ENCODE data around the gene DPH5. TPM values are rescaled to one million over a fixed set of nuclear protein-coding genes. Genes with fewer than 3 reads are reported as not detected.

The DPH5 gene
- total RNA-seq, 2 donors from 2014 or later, result 17.2 to 39.0 TPM

DNA sequence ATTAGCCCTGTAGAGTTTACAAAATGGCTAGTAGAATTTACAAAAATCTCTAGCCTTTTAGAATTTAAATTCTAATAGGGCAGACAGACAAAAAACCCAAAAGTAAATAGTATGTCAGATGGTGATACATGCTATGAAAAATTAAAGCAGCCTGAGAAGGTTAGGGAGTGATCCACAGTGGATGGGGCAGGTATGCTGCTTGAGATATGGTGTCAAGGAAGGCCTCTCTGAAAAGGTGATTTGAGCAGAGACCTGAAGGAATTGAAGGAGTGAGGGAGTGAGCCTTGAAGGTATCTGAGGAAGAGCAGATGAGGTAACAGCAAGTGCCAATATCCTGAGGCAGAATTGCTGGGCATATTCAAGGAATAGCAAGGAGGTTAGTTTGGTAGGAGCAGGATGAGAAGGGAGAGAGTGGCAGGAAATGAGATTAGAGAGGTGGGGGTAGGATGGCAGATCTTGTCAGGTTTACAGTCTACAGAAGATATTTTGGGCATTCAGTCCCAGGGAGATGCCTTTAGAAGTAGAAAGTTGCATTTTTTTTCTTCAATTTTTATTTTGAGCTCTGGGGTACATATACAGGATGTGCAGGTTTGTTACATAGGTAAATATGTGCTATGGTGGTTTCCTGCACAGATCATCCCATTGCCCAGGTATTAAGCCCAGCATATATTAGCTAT, 40.8 kb upstream of the DPH5 start:
- Histone ChIP-seq H3K27me3 (replicated peaks; ENCODE audit: insufficient read depth) (no peaks in the 10 kb centered on the region), H3K4me1 (replicated peaks) (no peaks in the 10 kb centered on the region), H3K9me3 (no peaks in the 10 kb centered on the region), H3K27ac (no peak overlapping the region), H3K4me3 (no peak overlapping the region), H3K36me3 (no peaks in the 10 kb centered on the region)
- DNase-seq (ENCODE audit: low spot score), result no peak
- intact Hi-C loops (cut with DNase I), result no loop called here
- TF ChIP-seq POLR2AphosphoS5 (IDR thresholded peaks at IDR 0.05), result no peak
- TF ChIP-seq, protein P1, sequence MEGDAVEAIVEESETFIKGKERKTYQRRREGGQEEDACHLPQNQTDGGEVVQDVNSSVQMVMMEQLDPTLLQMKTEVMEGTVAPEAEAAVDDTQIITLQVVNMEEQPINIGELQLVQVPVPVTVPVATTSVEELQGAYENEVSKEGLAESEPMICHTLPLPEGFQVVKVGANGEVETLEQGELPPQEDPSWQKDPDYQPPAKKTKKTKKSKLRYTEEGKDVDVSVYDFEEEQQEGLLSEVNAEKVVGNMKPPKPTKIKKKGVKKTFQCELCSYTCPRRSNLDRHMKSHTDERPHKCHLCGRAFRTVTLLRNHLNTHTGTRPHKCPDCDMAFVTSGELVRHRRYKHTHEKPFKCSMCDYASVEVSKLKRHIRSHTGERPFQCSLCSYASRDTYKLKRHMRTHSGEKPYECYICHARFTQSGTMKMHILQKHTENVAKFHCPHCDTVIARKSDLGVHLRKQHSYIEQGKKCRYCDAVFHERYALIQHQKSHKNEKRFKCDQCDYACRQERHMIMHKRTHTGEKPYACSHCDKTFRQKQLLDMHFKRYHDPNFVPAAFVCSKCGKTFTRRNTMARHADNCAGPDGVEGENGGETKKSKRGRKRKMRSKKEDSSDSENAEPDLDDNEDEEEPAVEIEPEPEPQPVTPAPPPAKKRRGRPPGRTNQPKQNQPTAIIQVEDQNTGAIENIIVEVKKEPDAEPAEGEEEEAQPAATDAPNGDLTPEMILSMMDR (IDR thresholded peaks at IDR 0.05), result no peak
- no peak for TF ChIP-seq POLR2A (IDR thresholded peaks at IDR 0.05)

DNA sequence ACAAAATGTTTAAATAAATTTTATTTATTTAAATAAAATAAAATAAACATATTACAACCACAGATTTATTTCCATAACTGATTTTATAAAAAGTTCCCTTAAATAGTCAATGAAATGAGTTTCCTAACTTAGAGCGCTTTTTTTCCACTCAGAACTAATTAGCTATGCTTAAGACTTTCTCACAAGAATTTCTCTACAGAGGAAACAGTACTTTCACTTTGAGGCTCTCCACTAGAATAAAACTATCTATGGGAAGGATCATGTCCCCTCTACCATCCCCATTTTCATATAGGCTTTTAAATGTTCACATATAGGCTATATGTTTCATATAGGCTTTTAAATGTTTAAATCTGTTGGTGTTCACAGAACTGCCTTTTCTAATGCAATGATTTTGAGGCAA, 40.0 kb upstream of the DPH5 start:
- WGBS, result 100% methylated on average over 1 of the region's 1 CpG
- no peaks in the 10 kb centered on the region for H3K4me1 ChIP-seq (replicated peaks)
- H3K27me3 ChIP-seq (replicated peaks; ENCODE audit: insufficient read depth), result no peaks in the 10 kb centered on the region
- intact Hi-C loops (cut with DNase I), result no loop called here
- no peaks in the 10 kb centered on the region for H3K9me3 ChIP-seq
- TF ChIP-seq, protein P1 (IDR thresholded peaks at IDR 0.05), result no peak
- no peak for TF ChIP-seq POLR2AphosphoS5 (IDR thresholded peaks at IDR 0.05)
- no peak for TF ChIP-seq POLR2A (IDR thresholded peaks at IDR 0.05)
- H3K36me3 ChIP-seq, result no peaks in the 10 kb centered on the region
- no peak for DNase-seq (ENCODE audit: low spot score)
- no peak overlapping the region for H3K4me3 ChIP-seq
- no peak overlapping the region for H3K27ac ChIP-seq

DNA sequence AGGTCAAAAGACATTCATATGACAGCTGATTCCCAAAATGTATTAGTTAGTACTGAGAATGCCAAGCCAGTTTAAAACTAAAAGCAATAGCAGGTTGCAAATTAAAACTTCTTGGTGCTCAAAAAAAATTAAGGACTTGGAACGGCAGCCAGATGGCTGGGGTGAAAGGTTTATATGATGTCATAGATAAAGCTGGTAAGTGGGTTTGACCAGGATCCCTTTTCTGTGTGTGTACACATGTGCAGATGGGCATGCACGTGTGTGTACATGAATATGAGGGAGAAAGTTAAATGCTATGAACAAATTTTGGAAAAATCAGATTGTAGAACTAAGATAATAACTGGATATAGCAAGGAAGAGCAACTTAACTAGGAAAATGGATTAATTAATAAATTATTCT, 39.1 kb upstream of the DPH5 start:
- Histone ChIP-seq H3K27me3 (replicated peaks; ENCODE audit: insufficient read depth) (no peaks in the 10 kb centered on the region), H3K9me3 (no peaks in the 10 kb centered on the region), H3K4me1 (replicated peaks) (no peaks in the 10 kb centered on the region), H3K4me3 (no peak overlapping the region), H3K36me3 (no peaks in the 10 kb centered on the region), H3K27ac (no peak overlapping the region)
- no peak for DNase-seq (ENCODE audit: low spot score)
- no peak for TF ChIP-seq POLR2AphosphoS5 (IDR thresholded peaks at IDR 0.05)
- 68% methylated on average over 2 of the region's 2 CpGs for WGBS
- intact Hi-C loops (cut with DNase I), result no loop called here

DNA sequence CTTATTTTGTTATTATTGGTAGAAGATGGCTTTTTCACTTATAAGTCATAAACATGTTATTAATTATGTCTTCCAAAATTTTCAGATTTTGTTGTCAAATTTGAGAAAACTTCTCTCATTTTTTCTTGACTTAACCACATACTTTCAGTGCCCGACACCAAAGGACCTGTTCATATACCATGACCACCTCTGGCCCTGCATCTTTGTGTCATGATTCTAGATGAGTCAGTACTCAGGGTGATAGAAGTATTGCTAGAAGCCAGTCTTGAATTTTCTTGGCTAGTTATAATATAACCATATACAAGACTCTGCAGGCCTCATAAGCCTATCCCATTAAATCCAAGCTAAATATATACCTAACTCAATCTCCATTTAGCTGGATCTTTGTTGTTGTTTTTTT, 35.4 kb upstream of the DPH5 start:
- 100% methylated on average over 1 of the region's 1 CpG for WGBS
- no peaks in the 10 kb centered on the region for H3K36me3 ChIP-seq
- no peak for DNase-seq (ENCODE audit: low spot score)
- TF ChIP-seq POLR2AphosphoS5 (IDR thresholded peaks at IDR 0.05), result no peak
- TF ChIP-seq, protein P1 (IDR thresholded peaks at IDR 0.05), result no peak
- no peak for TF ChIP-seq POLR2A (IDR thresholded peaks at IDR 0.05)
- intact Hi-C loops (cut with DNase I), result no loop called here
- H3K4me1 ChIP-seq (replicated peaks), result no peaks in the 10 kb centered on the region
- H3K9me3 ChIP-seq, result no peaks in the 10 kb centered on the region
- no peak overlapping the region for H3K4me3 ChIP-seq
- H3K27ac ChIP-seq, result no peak overlapping the region
- H3K27me3 ChIP-seq (replicated peaks; ENCODE audit: insufficient read depth), result no peaks in the 10 kb centered on the region

DNA sequence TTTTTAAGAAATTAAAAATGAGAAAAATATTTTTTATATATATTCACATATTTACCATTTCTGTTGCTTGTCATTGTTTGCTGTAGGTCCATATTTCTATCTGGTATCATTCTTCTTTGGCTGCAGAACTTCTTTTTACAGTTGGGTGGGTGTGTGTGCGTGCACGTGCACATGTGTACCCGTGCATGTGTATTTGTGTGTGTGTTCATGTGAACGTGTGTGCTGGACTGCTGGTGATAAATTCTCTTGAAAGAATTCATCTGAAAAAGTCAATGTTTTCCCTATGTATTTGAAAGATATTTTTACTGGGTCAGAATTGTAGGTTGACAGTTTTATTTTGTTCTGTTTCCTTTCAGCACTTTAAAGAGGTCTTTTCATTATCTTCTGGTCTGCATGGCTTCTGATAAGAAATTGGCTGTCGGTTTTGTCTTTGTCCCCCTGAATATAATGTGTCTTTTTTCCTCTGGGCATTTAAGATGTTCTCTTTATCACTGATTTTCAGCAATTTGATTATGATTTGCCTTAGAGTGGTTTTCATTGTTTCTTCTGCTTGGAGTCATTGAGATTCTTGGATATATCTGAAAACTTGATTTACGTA, 34.5 kb upstream of the DPH5 start:
- Histone ChIP-seq H3K27me3 (replicated peaks; ENCODE audit: insufficient read depth) (no peaks in the 10 kb centered on the region), H3K36me3 (no peaks in the 10 kb centered on the region), H3K9me3 (no peaks in the 10 kb centered on the region), H3K4me1 (replicated peaks) (no peaks in the 10 kb centered on the region), H3K4me3 (no peak overlapping the region), H3K27ac (no peak overlapping the region)
- intact Hi-C loops (cut with DNase I), result no loop called here
- WGBS, result 65% methylated on average over 6 of the region's 6 CpGs
- no peak for DNase-seq (ENCODE audit: low spot score)
- no peak for TF ChIP-seq POLR2AphosphoS5 (IDR thresholded peaks at IDR 0.05)
- no peak for TF ChIP-seq POLR2A (IDR thresholded peaks at IDR 0.05)
- TF ChIP-seq, protein P1 (IDR thresholded peaks at IDR 0.05), result no peak
